ENCODE measurements around the gene SPAG16.
"Not testable (repeated sequence)": the region's sequence is repeated elsewhere in the genome, so short reads cannot be mapped to it uniquely, and the experiment has no call there.

DNA sequence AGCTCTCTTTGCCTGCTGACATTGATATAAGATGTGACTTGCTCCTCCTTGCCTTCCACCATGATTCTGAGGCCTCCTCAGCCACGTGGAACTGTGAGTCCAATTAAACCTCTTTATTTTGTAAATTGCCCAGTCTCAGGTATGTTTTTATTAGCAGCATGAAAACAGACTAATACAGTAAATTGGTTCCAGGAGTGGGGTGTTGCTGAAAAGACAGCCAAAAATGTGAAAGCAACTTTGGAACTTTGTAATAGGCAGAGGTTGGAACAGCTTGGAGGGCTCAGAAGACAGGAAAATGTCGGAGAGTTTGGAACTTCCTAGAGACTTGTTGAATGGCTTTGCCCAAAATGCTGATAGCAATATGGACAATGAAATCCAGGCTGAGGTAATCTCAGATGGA lies 7.1 kb upstream of the SPAG16 start:
- TF ChIP-seq, protein P1, sequence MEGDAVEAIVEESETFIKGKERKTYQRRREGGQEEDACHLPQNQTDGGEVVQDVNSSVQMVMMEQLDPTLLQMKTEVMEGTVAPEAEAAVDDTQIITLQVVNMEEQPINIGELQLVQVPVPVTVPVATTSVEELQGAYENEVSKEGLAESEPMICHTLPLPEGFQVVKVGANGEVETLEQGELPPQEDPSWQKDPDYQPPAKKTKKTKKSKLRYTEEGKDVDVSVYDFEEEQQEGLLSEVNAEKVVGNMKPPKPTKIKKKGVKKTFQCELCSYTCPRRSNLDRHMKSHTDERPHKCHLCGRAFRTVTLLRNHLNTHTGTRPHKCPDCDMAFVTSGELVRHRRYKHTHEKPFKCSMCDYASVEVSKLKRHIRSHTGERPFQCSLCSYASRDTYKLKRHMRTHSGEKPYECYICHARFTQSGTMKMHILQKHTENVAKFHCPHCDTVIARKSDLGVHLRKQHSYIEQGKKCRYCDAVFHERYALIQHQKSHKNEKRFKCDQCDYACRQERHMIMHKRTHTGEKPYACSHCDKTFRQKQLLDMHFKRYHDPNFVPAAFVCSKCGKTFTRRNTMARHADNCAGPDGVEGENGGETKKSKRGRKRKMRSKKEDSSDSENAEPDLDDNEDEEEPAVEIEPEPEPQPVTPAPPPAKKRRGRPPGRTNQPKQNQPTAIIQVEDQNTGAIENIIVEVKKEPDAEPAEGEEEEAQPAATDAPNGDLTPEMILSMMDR (IDR thresholded peaks at IDR 0.05), result not testable (repeated sequence)
- TF ChIP-seq POLR2A (IDR thresholded peaks at IDR 0.05), result not testable (repeated sequence)

Measured in prostate gland (tissue), 2 donors.